Rectal smooth muscle tissue (tissue), 1 donor: ENCODE data around the gene ANKRD22.

ENCODE experiments used
- H3K27ac ChIP-seq: one replicate; pipeline ENCODE4 v1.7.0; 2013; ENCODE audit warnings: low read depth, low read length, inconsistent platforms
- H3K27me3 ChIP-seq: one replicate; pipeline ENCODE4 v1.7.0; 2013; ENCODE audit warnings: low read length; ENCODE audit not compliant: control insufficient read depth, insufficient read depth
- H3K36me3 ChIP-seq: one replicate; pipeline ENCODE4 v1.7.0; 2013; ENCODE audit warnings: low read length; ENCODE audit not compliant: control insufficient read depth, insufficient read depth
- H3K4me1 ChIP-seq: one replicate; pipeline ENCODE4 v1.7.0; 2013; ENCODE audit warnings: low read length; ENCODE audit not compliant: control insufficient read depth, insufficient read depth
- H3K4me3 ChIP-seq: one replicate; pipeline ENCODE4 v1.7.0; 2013; ENCODE audit warnings: low read length
- H3K9ac ChIP-seq: one replicate; pipeline ENCODE4 v1.7.0; 2013; ENCODE audit warnings: low read length

Gene ANKRD22

DNA sequence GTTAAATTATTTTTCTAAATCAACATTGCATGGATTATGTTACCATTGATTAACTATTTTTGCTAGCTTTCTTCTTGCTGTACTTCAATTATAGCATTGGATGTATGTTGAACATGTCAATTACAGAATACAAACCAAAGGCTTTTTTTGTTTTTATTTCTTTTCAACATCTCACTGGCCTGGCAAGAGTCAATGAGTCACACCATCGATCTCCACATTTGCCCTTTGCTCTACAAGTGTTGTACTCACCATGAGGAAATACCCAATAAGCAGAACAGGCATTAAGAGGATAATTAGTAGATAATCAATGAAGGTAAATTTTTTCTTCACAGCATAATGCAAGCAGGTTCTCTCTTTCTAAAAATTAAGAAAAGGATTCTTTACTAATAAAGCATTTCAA lies 23.3 kb downstream of the ANKRD22 start:
- Histone ChIP-seq H3K27ac (no peak overlapping the region), H3K9ac (no peak overlapping the region), H3K4me3 (no peak overlapping the region), H3K27me3 (no peaks in the 10 kb centered on the region), H3K36me3 (no peaks in the 10 kb centered on the region), H3K4me1 (no peaks in the 10 kb centered on the region)

DNA sequence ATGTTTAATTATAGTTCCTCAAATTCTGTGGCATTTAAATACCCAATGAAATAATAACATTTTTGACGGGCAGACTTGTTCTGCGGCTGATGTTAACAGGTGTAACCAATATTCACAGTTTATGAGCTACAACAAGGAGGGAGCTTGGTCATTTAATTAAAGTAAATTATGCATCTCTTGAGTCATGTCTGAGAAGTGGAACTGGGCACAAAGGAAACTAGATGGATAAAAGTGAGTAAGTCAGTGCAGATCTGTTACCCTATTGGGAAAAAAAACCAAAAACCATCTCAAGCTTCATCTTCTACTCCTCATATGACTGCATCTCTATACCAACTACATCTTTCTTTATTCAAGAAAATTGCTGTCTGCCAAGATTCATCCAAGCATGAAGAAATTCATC lies 24.0 kb downstream of the ANKRD22 start:
- no peak overlapping the region for H3K4me3 ChIP-seq
- no peaks in the 10 kb centered on the region for H3K27me3 ChIP-seq
- H3K27ac ChIP-seq: no peak overlapping the region
- H3K36me3 ChIP-seq: no peaks in the 10 kb centered on the region
- H3K9ac ChIP-seq: no peak overlapping the region
- no peaks in the 10 kb centered on the region for H3K4me1 ChIP-seq

DNA sequence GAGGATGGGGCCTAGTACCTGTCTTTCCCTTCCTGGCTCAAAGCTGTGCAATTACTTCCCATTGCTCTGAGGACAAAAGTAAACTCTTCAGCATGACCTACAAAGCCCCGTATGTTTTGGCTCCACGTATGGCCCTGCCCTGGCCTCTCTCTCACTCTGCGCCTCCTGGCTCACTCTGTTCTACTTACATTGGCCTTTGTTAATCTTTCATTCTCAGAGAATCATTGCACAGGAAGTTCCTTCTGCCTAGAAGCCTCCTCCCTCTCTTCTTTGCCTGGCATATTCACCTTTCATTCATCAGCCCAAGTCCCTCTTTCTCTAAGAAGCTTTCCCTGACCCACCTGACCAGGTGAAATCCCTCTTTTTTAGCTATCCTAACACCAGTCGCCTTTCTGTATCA lies 25.3 kb downstream of the ANKRD22 start:
- Histone ChIP-seq H3K27ac (no peak overlapping the region), H3K4me1 (no peaks in the 10 kb centered on the region), H3K36me3 (no peaks in the 10 kb centered on the region), H3K4me3 (no peak overlapping the region), H3K9ac (no peak overlapping the region), H3K27me3 (no peaks in the 10 kb centered on the region)

DNA sequence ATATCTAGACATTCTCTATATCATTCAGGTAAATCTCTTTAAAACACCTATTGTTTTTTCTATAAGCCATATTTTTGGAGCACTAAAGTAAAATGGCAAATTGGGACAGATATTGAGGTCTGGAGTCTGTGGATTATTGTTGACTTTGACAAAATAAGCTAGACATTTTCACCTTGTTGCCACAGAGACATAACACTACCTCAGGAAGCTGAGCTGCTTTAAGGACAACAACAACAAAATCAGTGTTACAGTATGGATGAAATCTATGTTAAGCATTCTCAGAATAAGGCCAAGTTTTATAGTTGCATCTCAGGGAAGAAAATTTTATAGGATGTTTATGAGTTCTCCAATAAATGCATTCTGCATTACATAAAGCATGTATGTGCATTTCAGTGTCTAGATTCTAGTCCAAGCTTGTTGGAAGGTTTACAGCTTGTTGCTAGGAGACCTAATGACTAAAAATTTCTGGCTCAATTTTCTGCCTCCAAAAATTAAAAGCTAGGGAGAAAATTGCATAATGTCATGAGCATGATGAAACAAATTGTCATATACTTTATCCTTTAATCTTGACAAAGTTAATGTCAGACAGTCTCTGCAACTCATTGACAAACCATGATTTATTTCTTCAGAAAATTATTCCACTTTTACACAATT lies 30.8 kb downstream of the ANKRD22 start:
- no peaks in the 10 kb centered on the region for H3K27me3 ChIP-seq
- no peak overlapping the region for H3K9ac ChIP-seq
- H3K27ac ChIP-seq: no peak overlapping the region
- H3K4me3 ChIP-seq: no peak overlapping the region
- H3K36me3 ChIP-seq: no peaks in the 10 kb centered on the region
- peaks cover 3% of the 10 kb centered on the region for H3K4me1 ChIP-seq

DNA sequence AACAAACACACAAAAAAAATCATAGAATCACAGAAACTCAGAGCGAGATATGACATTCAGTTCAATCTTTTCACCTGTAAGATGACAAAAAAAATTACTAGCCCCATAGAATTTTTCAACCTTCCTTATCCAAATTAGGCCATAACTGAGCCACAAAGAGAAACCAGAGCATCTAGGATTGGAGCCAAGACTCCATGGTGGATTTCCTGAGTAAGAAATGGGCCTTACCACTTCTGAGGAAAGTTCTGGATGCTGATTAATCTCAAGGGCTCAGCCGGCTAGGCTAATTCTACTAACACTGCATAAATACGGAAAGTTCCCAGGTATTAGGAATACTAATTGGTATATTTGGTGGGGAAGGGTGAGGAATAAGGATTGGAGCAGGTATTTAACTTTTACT lies 32.4 kb downstream of the ANKRD22 start:
- Histone ChIP-seq H3K36me3 (no peaks in the 10 kb centered on the region), H3K27ac (no peak overlapping the region), H3K4me1 (peaks cover 3% of the 10 kb centered on the region), H3K9ac (no peak overlapping the region), H3K4me3 (no peak overlapping the region), H3K27me3 (no peaks in the 10 kb centered on the region)

DNA sequence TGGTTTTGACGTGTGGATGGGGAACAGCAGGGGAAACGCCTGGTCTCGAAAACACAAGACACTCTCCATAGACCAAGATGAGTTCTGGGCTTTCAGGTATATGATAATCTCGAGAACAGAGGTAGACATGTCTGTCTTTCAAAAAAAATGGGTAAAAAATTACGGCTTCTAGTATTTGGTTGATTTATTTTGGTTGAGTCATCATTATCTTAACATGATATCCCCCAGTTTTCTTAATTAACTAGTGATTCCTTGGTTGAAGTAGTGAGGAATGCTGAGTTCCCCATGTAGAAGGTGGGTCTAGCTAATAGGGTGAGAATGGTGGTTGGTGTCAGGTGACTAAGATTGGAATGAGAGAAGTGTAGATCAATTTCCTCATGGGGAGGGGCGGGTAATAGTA lies 38.4 kb downstream of the ANKRD22 start:
- H3K4me1 ChIP-seq: no peaks in the 10 kb centered on the region
- H3K27ac ChIP-seq: no peak overlapping the region
- H3K9ac ChIP-seq: no peak overlapping the region
- H3K4me3 ChIP-seq: no peak overlapping the region
- no peaks in the 10 kb centered on the region for H3K27me3 ChIP-seq
- no peaks in the 10 kb centered on the region for H3K36me3 ChIP-seq

DNA sequence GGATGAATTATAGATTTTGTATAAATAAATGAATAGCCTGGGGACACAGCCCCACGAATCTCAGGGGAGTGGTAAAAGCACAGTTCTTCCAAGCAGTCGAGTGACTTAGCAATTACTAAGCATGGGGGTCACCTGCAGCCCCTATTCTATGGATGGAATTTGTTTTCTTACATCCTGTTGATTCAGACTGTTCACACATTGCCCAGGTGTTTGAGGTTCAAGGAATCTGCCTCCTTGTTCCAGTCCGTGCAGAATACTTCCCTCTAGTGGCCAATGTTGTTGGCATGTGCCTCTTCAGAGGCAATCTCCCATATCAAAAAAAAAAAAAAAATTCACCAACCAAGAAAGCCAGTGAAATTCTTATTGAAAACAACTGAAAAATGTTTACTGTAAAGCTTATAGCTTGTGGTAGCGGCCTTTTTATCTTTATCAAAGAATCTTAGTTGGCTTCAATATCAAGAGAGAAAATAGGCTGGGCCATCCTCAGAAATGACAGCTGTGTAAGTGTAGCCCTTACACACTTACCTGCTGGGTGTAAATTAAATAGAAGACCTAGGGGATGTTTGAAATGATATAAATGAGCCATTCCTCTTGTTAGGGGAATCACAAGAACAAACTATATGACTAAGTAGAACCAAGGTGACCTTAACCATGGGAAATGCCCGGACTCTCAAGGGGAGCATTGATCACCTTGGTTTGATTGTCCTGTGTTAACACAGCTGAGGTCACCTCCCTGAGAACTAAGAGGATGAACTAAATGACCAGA lies 41.3 kb downstream of the ANKRD22 start:
- no peaks in the 10 kb centered on the region for H3K27me3 ChIP-seq
- H3K36me3 ChIP-seq: no peaks in the 10 kb centered on the region
- no peaks in the 10 kb centered on the region for H3K4me1 ChIP-seq
- no peak overlapping the region for H3K9ac ChIP-seq
- H3K4me3 ChIP-seq: no peak overlapping the region
- no peak overlapping the region for H3K27ac ChIP-seq

DNA sequence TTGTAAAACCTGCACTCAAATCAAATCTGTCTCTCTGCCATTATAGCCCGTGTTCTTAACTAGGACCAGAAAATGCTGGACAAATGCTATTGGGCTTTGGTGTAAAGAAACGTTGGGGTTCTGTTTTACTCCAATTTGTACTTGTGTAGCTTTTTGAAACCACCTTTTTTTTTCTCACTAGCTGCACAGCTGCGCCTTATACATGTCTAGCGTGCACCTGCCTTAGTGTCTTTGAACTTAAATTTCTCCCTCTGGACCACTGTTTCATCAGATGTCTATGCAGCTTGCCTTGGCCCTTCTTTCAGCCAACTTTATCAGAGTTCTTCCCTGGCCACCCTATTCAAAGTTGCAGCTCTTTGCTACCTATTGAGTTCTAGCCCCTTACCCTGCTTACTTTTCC lies 42.0 kb downstream of the ANKRD22 start:
- no peaks in the 10 kb centered on the region for H3K4me1 ChIP-seq
- H3K4me3 ChIP-seq: no peak overlapping the region
- H3K36me3 ChIP-seq: no peaks in the 10 kb centered on the region
- H3K9ac ChIP-seq: no peak overlapping the region
- H3K27me3 ChIP-seq: no peaks in the 10 kb centered on the region
- no peak overlapping the region for H3K27ac ChIP-seq

DNA sequence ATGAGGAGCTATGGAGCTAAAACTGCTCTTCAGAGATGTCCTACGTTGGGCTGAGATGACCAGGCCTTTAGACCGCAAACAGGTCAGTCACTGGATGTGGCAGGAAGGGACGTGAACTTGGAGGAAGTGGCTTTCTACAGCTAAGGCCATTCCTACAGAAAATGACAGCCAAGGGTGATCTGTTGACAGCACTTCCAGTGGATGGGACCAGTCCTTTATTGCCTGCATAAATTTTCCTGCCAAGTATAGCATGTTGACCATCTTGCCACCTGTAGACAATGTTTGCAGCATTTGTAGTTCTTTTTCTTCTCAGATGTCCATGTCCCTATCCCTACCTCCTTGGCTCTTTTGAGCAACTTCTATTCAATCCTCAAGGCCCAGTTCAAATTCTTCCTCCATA lies 45.7 kb downstream of the ANKRD22 start:
- Histone ChIP-seq H3K36me3 (no peaks in the 10 kb centered on the region), H3K4me1 (no peaks in the 10 kb centered on the region), H3K27ac (no peak overlapping the region), H3K4me3 (no peak overlapping the region), H3K27me3 (no peaks in the 10 kb centered on the region), H3K9ac (no peak overlapping the region)

DNA sequence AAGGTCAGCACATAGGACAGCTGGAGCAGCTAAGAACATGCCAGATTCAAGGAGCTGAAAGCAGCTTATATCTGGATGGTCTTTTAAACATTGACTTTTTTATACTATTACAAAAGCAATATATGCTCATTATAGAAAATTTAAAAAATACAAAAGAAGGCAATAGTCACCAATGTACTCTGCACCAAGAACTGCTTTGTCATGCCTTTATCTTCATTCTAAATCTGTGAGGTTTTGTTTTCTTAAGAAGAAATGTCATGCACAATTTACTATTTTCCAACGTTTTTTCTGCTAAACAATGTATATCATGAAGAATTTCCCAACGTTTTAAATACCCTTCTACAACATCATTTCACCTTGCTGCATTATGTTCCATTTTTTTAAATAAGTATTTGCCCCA lies 46.3 kb downstream of the ANKRD22 start:
- Histone ChIP-seq H3K9ac (no peak overlapping the region), H3K4me3 (no peak overlapping the region), H3K4me1 (no peaks in the 10 kb centered on the region), H3K36me3 (no peaks in the 10 kb centered on the region), H3K27me3 (no peaks in the 10 kb centered on the region), H3K27ac (no peak overlapping the region)

DNA sequence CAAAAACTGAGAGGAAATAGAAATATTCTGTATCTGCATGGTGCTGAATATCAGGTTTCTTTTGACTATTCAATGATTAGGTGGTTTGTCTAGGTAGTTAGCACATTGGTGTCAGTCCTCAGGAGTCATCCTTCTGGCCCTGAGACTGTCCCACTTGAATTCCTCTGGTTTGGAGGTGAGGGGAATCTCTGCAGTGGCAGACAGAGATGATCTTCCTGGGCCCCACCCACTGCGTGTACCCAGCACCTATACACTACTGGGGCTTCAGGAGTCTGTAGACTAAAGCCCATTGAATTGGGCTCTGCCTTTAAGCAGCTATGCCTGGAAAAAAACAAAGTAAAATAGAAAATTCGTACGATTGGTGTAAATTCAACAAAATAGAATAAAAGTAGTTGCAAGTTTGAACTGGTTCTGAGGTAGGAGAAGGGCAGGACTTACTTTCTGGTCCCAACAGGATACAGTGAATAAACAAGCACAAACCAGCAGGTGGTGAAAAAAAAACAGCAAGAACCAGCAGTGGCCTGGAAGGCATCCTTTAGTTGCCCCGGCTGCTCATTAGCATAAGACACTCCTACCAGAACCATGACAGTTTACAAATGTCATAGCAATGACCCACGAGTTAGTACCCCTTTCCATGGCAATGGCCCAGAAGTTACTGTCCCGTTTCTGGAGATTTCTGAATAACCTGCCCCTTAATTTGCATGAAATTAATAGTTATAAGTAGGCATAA lies 47.4 kb downstream of the ANKRD22 start:
- no peak overlapping the region for H3K4me3 ChIP-seq
- no peak overlapping the region for H3K27ac ChIP-seq
- no peak overlapping the region for H3K9ac ChIP-seq

DNA sequence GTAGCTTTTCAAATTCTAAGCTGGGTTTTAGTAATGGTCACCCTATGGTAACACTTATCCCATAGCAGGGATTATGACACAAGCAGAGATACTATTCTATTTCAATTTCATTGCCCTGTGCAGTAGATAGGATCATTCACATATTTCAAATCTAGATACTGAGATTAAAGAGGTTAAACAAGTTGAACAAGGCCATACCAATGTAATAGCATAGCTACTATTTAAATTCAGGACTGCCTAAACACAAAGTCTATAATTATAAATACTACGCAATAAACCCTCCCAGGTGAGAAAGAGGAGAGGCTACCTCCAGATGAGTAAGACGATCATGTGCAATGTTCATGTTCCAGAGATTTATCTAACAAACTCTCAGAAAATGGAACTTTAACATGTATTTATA lies 48.0 kb downstream of the ANKRD22 start:
- H3K27ac ChIP-seq: no peak overlapping the region
- H3K27me3 ChIP-seq: no peaks in the 10 kb centered on the region
- H3K4me3 ChIP-seq: no peak overlapping the region
- no peaks in the 10 kb centered on the region for H3K36me3 ChIP-seq
- H3K4me1 ChIP-seq: no peaks in the 10 kb centered on the region
- H3K9ac ChIP-seq: no peak overlapping the region

More for the DNA sequence above, 47.4 kb downstream of the ANKRD22 start:
- H3K36me3 ChIP-seq: no peaks in the 10 kb centered on the region
- no peaks in the 10 kb centered on the region for H3K27me3 ChIP-seq
- H3K4me1 ChIP-seq: no peaks in the 10 kb centered on the region
